GM19099 (cell line): ENCODE results near the gene HLCS.

ENCODE experiments used
- POLR2A ChIP-seq: IDR thresholded peaks from 3 replicates; pipeline ENCODE4 v1.6.1; 2011; ENCODE audit warnings: low read depth; ENCODE audit not compliant: insufficient read length; ENCODE audit errors: extremely low read depth

Gene HLCS

GRCh38 chr21:36888466-36888865 is 78.0 kb downstream of the HLCS start:
- TF ChIP-seq POLR2A = no peak

GRCh38 chr21:36887963-36888362 is 78.5 kb downstream of the HLCS start:
- no peak for TF ChIP-seq POLR2A

GRCh38 chr21:36883532-36884486 is 82.7 kb downstream of the HLCS start:
- no peak for TF ChIP-seq POLR2A

- no peak for TF ChIP-seq POLR2A
These were observed 83.7 kb downstream of the HLCS start for GRCh38 chr21:36882776-36883175.

- no peak for TF ChIP-seq POLR2A
These were observed 85.2 kb downstream of the HLCS start for GRCh38 chr21:36881228-36881627.

GRCh38 chr21:36879827-36880226 is 86.6 kb downstream of the HLCS start:
- TF ChIP-seq POLR2A = no peak

GRCh38 chr21:36877741-36878140 is 88.7 kb downstream of the HLCS start:
- TF ChIP-seq POLR2A = no peak

GRCh38 chr21:36874665-36875064 is 91.8 kb downstream of the HLCS start:
- no peak for TF ChIP-seq POLR2A

- TF ChIP-seq POLR2A = no peak
These were observed 93.0 kb downstream of the HLCS start for GRCh38 chr21:36873513-36873912.

GRCh38 chr21:36867291-36867905 is 99.1 kb downstream of the HLCS start:
- TF ChIP-seq POLR2A = no peak

- TF ChIP-seq POLR2A = no peak
These were observed 100.0 kb downstream of the HLCS start for GRCh38 chr21:36866419-36866818.

- TF ChIP-seq POLR2A = no peak
These were observed 101.5 kb downstream of the HLCS start for GRCh38 chr21:36864974-36865373.

GRCh38 chr21:36863260-36863659 is 103.2 kb downstream of the HLCS start:
- no peak for TF ChIP-seq POLR2A

- no peak for TF ChIP-seq POLR2A
These were observed 104.7 kb downstream of the HLCS start for GRCh38 chr21:36861595-36862323.
